IMR-90 (cell line): ENCODE results near the gene MRPS33. TPM values are rescaled to one million over a fixed set of nuclear protein-coding genes. Genes with fewer than 3 reads are reported as not detected.

Experiments
- ATAC-seq: fragments of 200-7000 bp; cut with Tn5 transposase; 2 replicates; pipeline ENCODE4 v1.9.1; 2020; ENCODE audit warnings: low read depth, mild to moderate bottlenecking, moderate library complexity
- BruUV-seq: library from RNA; stranded (reverse); fragments of 400-500 nt; replicated peaks from 2 replicates; lab custom pipeline; 2021; lab: Mats Ljungman, UMichigan
- CTCF ChIA-PET: fragments of 300-600 bp; formaldehyde crosslinking; extraction: SDS; loops from one replicate; lab custom pipeline; 2021; ENCODE audit warnings: antibody characterized with exemption; lab: Yijun Ruan, JAX
- POLR2A ChIA-PET: fragments of 300-600 bp; sonication (Branson Sonifier 250); formaldehyde crosslinking; loops from one replicate; lab custom pipeline; 2022; ENCODE audit warnings: antibody characterized with exemption; ENCODE audit not compliant: unreplicated experiment; lab: Charles Lee
- DNase-seq: peaks from one replicate; pipeline ENCODE4 v3.0.0; 2013
- H2AFZ ChIP-seq: replicated peaks from 2 replicates; pipeline ENCODE3; 2013; ENCODE audit warnings: low read length, mild to moderate bottlenecking; ENCODE audit not compliant: poor library complexity
- H2AK5ac ChIP-seq: 2 replicates; pipeline ENCODE4 v1.6.1; 2013; ENCODE audit warnings: low read depth, low read length, inconsistent platforms
- H2AK9ac ChIP-seq: replicated peaks from 2 replicates; pipeline ENCODE3; 2013; ENCODE audit warnings: mild to moderate bottlenecking, low read depth, low read length, moderate library complexity; ENCODE audit not compliant: poor library complexity
- H2BK120ac ChIP-seq: 2 replicates; pipeline ENCODE4 v1.6.1; 2013; ENCODE audit warnings: low read depth, low read length, inconsistent platforms
- H2BK15ac ChIP-seq: 3 replicates; pipeline ENCODE4 v1.6.1; 2013; ENCODE audit warnings: low read depth, low read length, inconsistent platforms
- H2BK20ac ChIP-seq: 2 replicates; pipeline ENCODE4 v1.6.1; 2013; ENCODE audit warnings: low read depth, mild to moderate bottlenecking, inconsistent platforms, low read length, moderate library complexity
- H2BK5ac ChIP-seq: 2 replicates; pipeline ENCODE4 v1.6.1; 2013; ENCODE audit warnings: mild to moderate bottlenecking, low read depth, low read length, inconsistent platforms; ENCODE audit not compliant: poor library complexity, severe bottlenecking
- H3K14ac ChIP-seq: replicated peaks from 2 replicates; pipeline ENCODE4 v1.6.1; 2013; ENCODE audit warnings: low read depth, low read length, inconsistent platforms
- H3K18ac ChIP-seq: 2 replicates; pipeline ENCODE4 v1.6.1; 2013; ENCODE audit warnings: low read depth, low read length, control low read depth
- H3K23ac ChIP-seq: 2 replicates; pipeline ENCODE4 v1.6.1; 2013; ENCODE audit warnings: low read depth, low read length, inconsistent platforms
- H3K27ac ChIP-seq: 2 replicates; pipeline ENCODE4 v1.5.1; 2013; ENCODE audit warnings: mild to moderate bottlenecking, control low read depth, low read length; ENCODE audit not compliant: insufficient read depth
- H3K27me3 ChIP-seq: 2 replicates; pipeline ENCODE4 v1.6.1; 2013; ENCODE audit warnings: low read length; ENCODE audit not compliant: control insufficient read depth, insufficient read depth
- H3K36me3 ChIP-seq: 2 replicates; pipeline ENCODE4 v1.6.1; 2013; ENCODE audit warnings: low read length, mixed read lengths; ENCODE audit not compliant: control insufficient read depth, insufficient read depth
- H3K4ac ChIP-seq: 2 replicates; pipeline ENCODE4 v1.6.1; 2013; ENCODE audit warnings: low read depth, low read length, inconsistent platforms
- H3K4me1 ChIP-seq: 2 replicates; pipeline ENCODE4 v1.6.1; 2013; ENCODE audit warnings: low read length, mixed read lengths; ENCODE audit not compliant: control insufficient read depth, insufficient read depth
- H3K4me2 ChIP-seq: 2 replicates; pipeline ENCODE4 v1.6.1; 2013; ENCODE audit warnings: low read depth, mild to moderate bottlenecking, control low read depth, low read length, moderate library complexity
- H3K4me3 ChIP-seq: 2 replicates; pipeline ENCODE4 v1.5.1; 2013; ENCODE audit warnings: low read depth, mild to moderate bottlenecking, control low read depth, low read length, moderate library complexity; ENCODE audit not compliant: insufficient read depth
- H3K56ac ChIP-seq: 2 replicates; pipeline ENCODE4 v1.6.1; 2013; ENCODE audit warnings: low read length, inconsistent platforms; ENCODE audit not compliant: insufficient read depth; ENCODE audit errors: extremely low read depth
- H3K79me1 ChIP-seq, 2 experiments: 2 replicates each; pipeline ENCODE4 v1.6.1; 2013; ENCODE audit warnings: low read length in 2 of 2, inconsistent platforms in 1 of 2, low read depth in 1 of 2
- H3K9ac ChIP-seq: 2 replicates; pipeline ENCODE4 v1.6.1; 2013; ENCODE audit warnings: low read depth, low read length, control low read depth
- H3K9me1 ChIP-seq: 2 replicates; pipeline ENCODE4 v1.6.1; 2013; ENCODE audit warnings: low read length, inconsistent platforms; ENCODE audit not compliant: insufficient read depth
- H3K9me3 ChIP-seq: 2 replicates; pipeline ENCODE4 v1.6.1; 2013; ENCODE audit warnings: low read length; ENCODE audit not compliant: control insufficient read depth, insufficient read depth
- H4K20me1 ChIP-seq: 2 replicates; pipeline ENCODE4 v1.6.1; 2013; ENCODE audit warnings: low read length, inconsistent platforms; ENCODE audit not compliant: insufficient read depth
- H4K5ac ChIP-seq: 2 replicates; pipeline ENCODE4 v1.6.1; 2013; ENCODE audit warnings: mild to moderate bottlenecking, low read depth, low read length, control low read depth
- H4K8ac ChIP-seq, 2 experiments: 2 replicates each; pipeline ENCODE4 v1.6.1; 2013; ENCODE audit warnings: low read depth in 2 of 2, low read length in 2 of 2, control low read depth in 1 of 2, inconsistent platforms in 1 of 2
- H4K91ac ChIP-seq: 2 replicates; pipeline ENCODE4 v1.6.1; 2013; ENCODE audit warnings: low read depth, low read length, inconsistent platforms; ENCODE audit not compliant: insufficient read depth
- BHLHE40 ChIP-seq: fragments of 150-350 bp; IDR thresholded peaks from 2 replicates; pipeline ENCODE4 v1.6.1; 2016; ENCODE audit warnings: mild to moderate bottlenecking, low read depth, low read length
- CEBPB ChIP-seq: IDR thresholded peaks from 2 replicates; pipeline ENCODE4 v1.6.1; 2012; ENCODE audit warnings: low read depth, low read length, improper control_type of control experiment
- CHD1 ChIP-seq: IDR thresholded peaks from 2 replicates; pipeline ENCODE4 v1.6.1; 2012; ENCODE audit warnings: low read depth, low read length, improper control_type of control experiment
- CTCF ChIP-seq: conservative IDR thresholded peaks from 2 replicates; pipeline ENCODE4 v1.5.1; 2012; ENCODE audit warnings: mild to moderate bottlenecking, low read depth, low read length, improper control_type of control experiment
- ELK1 ChIP-seq: fragments of 150-350 bp; IDR thresholded peaks from 2 replicates; pipeline ENCODE4 v1.6.1; 2016; ENCODE audit warnings: low read depth, mild to moderate bottlenecking, low read length, moderate library complexity, borderline replicate concordance
- FOS ChIP-seq: fragments of 150-350 bp; IDR thresholded peaks from 2 replicates; pipeline ENCODE4 v1.6.1; 2016; ENCODE audit warnings: low read depth, low read length
- MAFK ChIP-seq: IDR thresholded peaks from 2 replicates; pipeline ENCODE4 v1.6.1; 2012; ENCODE audit warnings: low read depth, low read length, improper control_type of control experiment
- MAZ ChIP-seq: IDR thresholded peaks from 2 replicates; pipeline ENCODE4 v1.6.1; 2012; ENCODE audit warnings: low read depth, mild to moderate bottlenecking, low read length, improper control_type of control experiment, moderate library complexity, borderline replicate concordance
- MXI1 ChIP-seq: IDR thresholded peaks from 2 replicates; pipeline ENCODE4 v1.6.1; 2012; ENCODE audit warnings: low read depth, mild to moderate bottlenecking, low read length, moderate library complexity, borderline replicate concordance
- NFE2L2 ChIP-seq: fragments of 150-350 bp; IDR thresholded peaks from 2 replicates; pipeline ENCODE4 v1.6.1; 2016; ENCODE audit warnings: low read depth, mild to moderate bottlenecking, low read length
- POLR2A ChIP-seq: IDR thresholded peaks from 2 replicates; pipeline ENCODE4 v1.6.1; 2012; ENCODE audit warnings: mild to moderate bottlenecking, low read depth, low read length
- RAD21 ChIP-seq: IDR thresholded peaks from 2 replicates; pipeline ENCODE4 v1.6.1; 2012; ENCODE audit warnings: low read length, improper control_type of control experiment
- RCOR1 ChIP-seq: IDR thresholded peaks from 2 replicates; pipeline ENCODE4 v1.6.1; 2012; ENCODE audit warnings: mild to moderate bottlenecking, low read length, improper control_type of control experiment; ENCODE audit not compliant: insufficient replicate concordance
- RFX5 ChIP-seq: IDR thresholded peaks from 2 replicates; pipeline ENCODE4 v1.8.0; 2012; ENCODE audit warnings: low read depth, mild to moderate bottlenecking, low read length, moderate library complexity
- SMC3 ChIP-seq: fragments of 150-350 bp; IDR thresholded peaks from 2 replicates; pipeline ENCODE4 v1.6.1; 2016; ENCODE audit warnings: low read depth, mild to moderate bottlenecking, antibody characterized with exemption, low read length, moderate library complexity
- USF2 ChIP-seq: fragments of 150-350 bp; IDR thresholded peaks from 2 replicates; pipeline ENCODE4 v1.6.1; 2017; ENCODE audit warnings: mild to moderate bottlenecking, antibody characterized with exemption, low read length, low read depth
- WGBS, 2 experiments: methylation state at CpG; one replicate each; pipeline versions ENCODE4 v1.1.5 to v1.1.7; 2013; ENCODE audit warnings: missing lambda C conversion rate in 2 of 2; ENCODE audit not compliant: insufficient read length in 1 of 2; ENCODE audit errors: extremely low coverage in 2 of 2; 5-methylcytosine and 5-hydroxymethylcytosine counted together
- dilution Hi-C: fragments of 300-500 bp; cut with HindIII; formaldehyde crosslinking; loops from one replicate; pipeline ENCODE4 v1.14.3; 2018; ENCODE audit warnings: low sequenced_read_pairs; ENCODE audit not compliant: unreplicated experiment
- in situ Hi-C: fragments of 300-500 bp; cut with MboI; formaldehyde crosslinking; loops from 3 replicates; pipeline ENCODE4 v1.14.3; 2019; ENCODE audit warnings: low sequenced_read_pairs, inconsistent platforms, mixed read lengths
- intact Hi-C: fragments of 100-400 bp; cut with micrococcal nuclease; formaldehyde crosslinking; loops from 2 replicates; pipeline ENCODE4 v1.10.0; 2022
- polyA plus RNA-seq, 3 experiments: library from polyadenylated mRNA; depleted of rRNA; stranded (reverse); fragments of >200 nt; gene quantifications; 2 replicates each; pipeline ENCODE4 v1.2.3, GENCODE V29; 2012; ENCODE audit warnings: low replicate concordance in 1 of 3
- total RNA-seq: library from RNA; depleted of rRNA; stranded (reverse); fragments of >200 nt; gene quantifications from 2 replicates; pipeline ENCODE4 v1.2.3, GENCODE V29; 2012

The MRPS33 gene
- total and polyA plus RNA-seq, 2 of the 4 experiments (the other 2 are of a cell fraction): 14.5 to 33.8 TPM

GRCh38 chr7:140998715-140999114 lies 16.0 kb downstream of the MRPS33 start:
- intact Hi-C loops (no loop called here), in situ Hi-C loops (no loop called here), dilution Hi-C loops (no loop called here)
- no peaks in the 10 kb centered on the region for H3K79me1 ChIP-seq
- H2AK9ac ChIP-seq: no peak overlapping the region
- H3K27ac ChIP-seq: no peak overlapping the region
- no peak overlapping the region for H3K9ac ChIP-seq
- ATAC-seq (no peak), DNase-seq (no peak)
- H4K8ac ChIP-seq: no peak overlapping the region
- H3K23ac ChIP-seq: no peak overlapping the region
- H3K9me1 ChIP-seq: no peaks in the 10 kb centered on the region
- no peak overlapping the region for H3K4me2 ChIP-seq
- TF ChIP-seq CHD1 (no peak), CEBPB (no peak), RCOR1 (no peak), MAZ (no peak), RAD21 (no peak), BHLHE40 (no peak), CTCF (no peak), ELK1 (no peak), SMC3 (no peak), FOS (no peak), POLR2A (no peak), USF2 (no peak), RFX5 (no peak), MAFK (no peak), NFE2L2 (no peak), MXI1 (no peak)
- H4K20me1 ChIP-seq: no peaks in the 10 kb centered on the region
- H2AFZ ChIP-seq: no peak overlapping the region
- ChIA-PET CTCF (no interaction called here), POLR2A (no interaction called here)
- no peak overlapping the region for H2BK5ac ChIP-seq
- no peak overlapping the region for H2AK5ac ChIP-seq
- BruUV-seq: no TSS peak
- H3K4ac ChIP-seq: no peak overlapping the region
- no peak overlapping the region for H3K4me3 ChIP-seq
- no peak overlapping the region for H3K14ac ChIP-seq
- no peak overlapping the region for H4K5ac ChIP-seq
- peaks cover 2% of the 10 kb centered on the region; the same call in 1 of the 2 replicates for H3K27me3 ChIP-seq
- no peaks in the 10 kb centered on the region for H3K4me1 ChIP-seq
- H3K18ac ChIP-seq: no peak overlapping the region
- no peak overlapping the region for H2BK20ac ChIP-seq
- no peak overlapping the region for H2BK15ac ChIP-seq
- no peaks in the 10 kb centered on the region for H3K36me3 ChIP-seq
- no peak overlapping the region for H2BK120ac ChIP-seq
- H4K91ac ChIP-seq: no peak overlapping the region
- H3K56ac ChIP-seq: no peak overlapping the region
- H3K9me3 ChIP-seq: no peaks in the 10 kb centered on the region
- WGBS, 2 experiments: no CpG with 5 or more reads among the region's 2 CpGs
